22Rv1 (cell line): ENCODE results near the gene FAM124A.

Experiments
- ZFX ChIP-seq: fragments of 450-650 bp; IDR thresholded peaks from 2 replicates; pipeline ENCODE4 v1.6.1; 2017; ENCODE audit warnings: antibody characterized with exemption, borderline replicate concordance
- TF ChIP-seq, protein P1 (sequence below): fragments of 450-650 bp; IDR thresholded peaks from 2 replicates; pipeline ENCODE4 v1.5.1; 2017; ENCODE audit warnings: mild to moderate bottlenecking

DNA sequence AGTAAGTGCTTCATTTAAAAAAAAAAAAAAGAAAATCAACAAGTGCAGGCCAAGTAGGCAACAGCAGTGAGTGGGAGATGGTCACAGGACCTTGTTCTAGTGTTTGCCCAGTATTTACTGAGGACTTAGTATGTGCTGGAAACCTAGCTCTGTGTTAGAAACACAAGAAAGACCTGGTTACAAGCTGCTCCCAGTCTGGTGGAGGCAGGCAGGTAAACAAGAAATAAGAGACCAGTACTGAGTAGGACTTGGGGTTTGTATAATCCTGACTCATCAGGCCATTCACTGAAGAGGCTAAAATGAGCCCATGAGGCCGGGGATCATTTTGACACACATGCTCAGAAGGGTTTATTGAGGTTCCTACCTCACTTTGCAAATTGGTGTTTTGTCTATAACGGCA lies 95.8 kb downstream of the FAM124A start:
- TF ChIP-seq, protein P1, sequence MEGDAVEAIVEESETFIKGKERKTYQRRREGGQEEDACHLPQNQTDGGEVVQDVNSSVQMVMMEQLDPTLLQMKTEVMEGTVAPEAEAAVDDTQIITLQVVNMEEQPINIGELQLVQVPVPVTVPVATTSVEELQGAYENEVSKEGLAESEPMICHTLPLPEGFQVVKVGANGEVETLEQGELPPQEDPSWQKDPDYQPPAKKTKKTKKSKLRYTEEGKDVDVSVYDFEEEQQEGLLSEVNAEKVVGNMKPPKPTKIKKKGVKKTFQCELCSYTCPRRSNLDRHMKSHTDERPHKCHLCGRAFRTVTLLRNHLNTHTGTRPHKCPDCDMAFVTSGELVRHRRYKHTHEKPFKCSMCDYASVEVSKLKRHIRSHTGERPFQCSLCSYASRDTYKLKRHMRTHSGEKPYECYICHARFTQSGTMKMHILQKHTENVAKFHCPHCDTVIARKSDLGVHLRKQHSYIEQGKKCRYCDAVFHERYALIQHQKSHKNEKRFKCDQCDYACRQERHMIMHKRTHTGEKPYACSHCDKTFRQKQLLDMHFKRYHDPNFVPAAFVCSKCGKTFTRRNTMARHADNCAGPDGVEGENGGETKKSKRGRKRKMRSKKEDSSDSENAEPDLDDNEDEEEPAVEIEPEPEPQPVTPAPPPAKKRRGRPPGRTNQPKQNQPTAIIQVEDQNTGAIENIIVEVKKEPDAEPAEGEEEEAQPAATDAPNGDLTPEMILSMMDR, result no peak
- TF ChIP-seq ZFX, result no peak
